Mesenchymal stem cell (in vitro differentiated cells and primary cell): ENCODE data around the gene TCF12.

Experiments
- DNase-seq: peaks from one replicate; pipeline ENCODE4 v3.0.0-alpha.2; 2013
- H2AFZ ChIP-seq: one replicate; pipeline ENCODE4 v1.6.1; 2013; ENCODE audit warnings: low read depth, mild to moderate bottlenecking, control low read depth, inconsistent platforms, low read length, moderate library complexity
- H2AK5ac ChIP-seq: 2 replicates; pipeline ENCODE4 v1.6.1; 2013; ENCODE audit warnings: low read length, moderate library complexity, mild to moderate bottlenecking, inconsistent platforms; ENCODE audit not compliant: severe bottlenecking
- H2BK120ac ChIP-seq: one replicate; pipeline ENCODE4 v1.6.1; 2013; ENCODE audit warnings: low read depth, mild to moderate bottlenecking, inconsistent platforms, low read length, moderate library complexity
- H2BK12ac ChIP-seq, 2 experiments: one replicate each; pipeline ENCODE4 v1.6.1; 2013; ENCODE audit warnings: inconsistent platforms in 2 of 2, low read length in 2 of 2, mild to moderate bottlenecking in 2 of 2, moderate library complexity in 2 of 2, control low read depth in 1 of 2
- H2BK15ac ChIP-seq: one replicate; pipeline ENCODE4 v1.6.1; 2013; ENCODE audit warnings: mild to moderate bottlenecking, low read depth, inconsistent platforms; ENCODE audit not compliant: poor library complexity, severe bottlenecking
- H2BK5ac ChIP-seq: 2 replicates; pipeline ENCODE4 v1.6.1; 2013; ENCODE audit warnings: low read depth, mild to moderate bottlenecking, low read length, control low read depth, inconsistent platforms; ENCODE audit not compliant: poor library complexity, severe bottlenecking
- H3K14ac ChIP-seq, 2 experiments: one replicate each; pipeline ENCODE4 v1.6.1; 2013; ENCODE audit warnings: inconsistent platforms in 2 of 2, low read length in 2 of 2, control low read depth in 1 of 2, mild to moderate bottlenecking in 1 of 2, moderate library complexity in 1 of 2
- H3K18ac ChIP-seq, 2 experiments: one replicate each; pipeline ENCODE4 v1.6.1; 2013; ENCODE audit warnings: inconsistent platforms in 2 of 2, low read length in 2 of 2, control low read depth in 1 of 2, low read depth in 1 of 2, mild to moderate bottlenecking in 1 of 2
- H3K23ac ChIP-seq, 2 experiments: one replicate each; pipeline ENCODE4 v1.6.1; 2013; ENCODE audit warnings: inconsistent platforms in 2 of 2, low read length in 2 of 2, mild to moderate bottlenecking in 2 of 2, moderate library complexity in 2 of 2, control low read depth in 1 of 2
- H3K27ac ChIP-seq: 2 replicates; pipeline ENCODE4 v1.5.1; 2013; ENCODE audit warnings: mild to moderate bottlenecking, moderate library complexity, low read length, control low read depth, inconsistent platforms; ENCODE audit not compliant: poor library complexity, severe bottlenecking
- H3K27me3 ChIP-seq, 2 experiments: 2 replicates each; pipeline versions ENCODE4 v1.6.1 to v1.7.0; 2013; ENCODE audit warnings: low read length in 2 of 2, mild to moderate bottlenecking in 2 of 2, moderate library complexity in 2 of 2, control low read depth in 1 of 2, inconsistent platforms in 1 of 2; ENCODE audit not compliant: control insufficient read depth in 1 of 2, insufficient read depth in 1 of 2
- H3K36me3 ChIP-seq, 2 experiments: 2 replicates each; pipeline versions ENCODE4 v1.6.1 to v1.7.0; 2013; ENCODE audit warnings: low read length in 2 of 2, control low read depth in 1 of 2, inconsistent platforms in 1 of 2, low read depth in 1 of 2, mild to moderate bottlenecking in 1 of 2; ENCODE audit not compliant: insufficient read depth in 2 of 2, control insufficient read depth in 1 of 2
- H3K4ac ChIP-seq, 2 experiments: one replicate each; pipeline ENCODE4 v1.6.1; 2013; ENCODE audit warnings: inconsistent platforms in 2 of 2, low read length in 2 of 2, mild to moderate bottlenecking in 2 of 2, moderate library complexity in 2 of 2, control low read depth in 1 of 2, low read depth in 1 of 2
- H3K4me1 ChIP-seq: 2 replicates; pipeline ENCODE4 v1.6.1; 2013; ENCODE audit warnings: low read depth, low read length, control low read depth; ENCODE audit not compliant: control insufficient read depth, insufficient read depth
- H3K4me2 ChIP-seq: 2 replicates; pipeline ENCODE4 v1.6.1; 2013; ENCODE audit warnings: low read length, mild to moderate bottlenecking, inconsistent platforms; ENCODE audit not compliant: poor library complexity, severe bottlenecking
- H3K4me3 ChIP-seq, 2 experiments: 2 replicates each; pipeline versions ENCODE4 v1.5.1 to v1.7.0; 2013; ENCODE audit warnings: low read length in 2 of 2, mild to moderate bottlenecking in 2 of 2, control low read depth in 1 of 2, low read depth in 1 of 2; ENCODE audit not compliant: insufficient read depth in 1 of 2
- H3K79me1 ChIP-seq: replicated peaks from 2 replicates; pipeline ENCODE4 v1.6.1; 2013; ENCODE audit warnings: mild to moderate bottlenecking, control low read depth, low read length, inconsistent platforms; ENCODE audit not compliant: poor library complexity, severe bottlenecking
- H3K9ac ChIP-seq: 2 replicates; pipeline ENCODE4 v1.7.0; 2013; ENCODE audit warnings: mild to moderate bottlenecking, low read length, moderate library complexity
- H3K9me3 ChIP-seq: 2 replicates; pipeline ENCODE4 v1.7.0; 2013; ENCODE audit warnings: mild to moderate bottlenecking, low read length; ENCODE audit not compliant: control insufficient read depth
- H4K8ac ChIP-seq: one replicate; pipeline ENCODE4 v1.6.1; 2013; ENCODE audit warnings: inconsistent platforms, mild to moderate bottlenecking, low read length, moderate library complexity
- H4K91ac ChIP-seq: one replicate; pipeline ENCODE4 v1.6.1; 2013; ENCODE audit warnings: mild to moderate bottlenecking, low read length, inconsistent platforms
- WGBS: methylation state at CpG from one replicate; pipeline ENCODE4 v1.1.7; 2013; ENCODE audit warnings: mixed read lengths; 5-methylcytosine and 5-hydroxymethylcytosine counted together

Gene TCF12

DNA sequence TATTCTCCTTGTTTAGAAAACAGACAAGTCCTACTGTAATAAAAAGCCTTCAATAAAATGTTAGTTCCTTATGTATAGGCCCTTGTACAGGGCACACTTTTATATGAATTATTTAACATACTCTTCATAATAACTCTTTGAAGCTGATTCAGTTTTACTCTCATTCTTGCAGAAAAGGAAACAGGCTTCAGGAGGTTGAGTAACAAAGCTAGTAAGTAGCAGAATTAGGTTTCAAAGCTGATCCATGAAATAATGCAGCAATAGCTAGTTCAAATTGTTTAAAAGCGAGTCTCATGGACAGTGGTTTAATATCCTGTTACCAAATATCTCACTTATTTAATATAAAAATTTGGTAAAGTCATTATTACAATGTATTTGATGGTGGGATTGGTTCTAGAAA lies 25.0 kb downstream of the TCF12 start:
- no peak overlapping the region for H3K4me3 ChIP-seq
- no peak overlapping the region for H3K4ac ChIP-seq
- H2BK12ac ChIP-seq, result no peak overlapping the region
- H2AK5ac ChIP-seq, result no peak overlapping the region
- H4K91ac ChIP-seq, result no peak overlapping the region
- peaks cover 0 to 19% of the 10 kb centered on the region in 2 experiments for H3K36me3 ChIP-seq
- no peaks in the 10 kb centered on the region for H3K79me1 ChIP-seq
- H2BK15ac ChIP-seq, result no peak overlapping the region
- H3K18ac ChIP-seq, result no peak overlapping the region
- H2BK5ac ChIP-seq, result no peak overlapping the region
- WGBS, result no CpG with 5 or more reads among the region's 1 CpG
- H3K9me3 ChIP-seq, result peaks cover 14% of the 10 kb centered on the region
- no peak overlapping the region for H3K4me2 ChIP-seq
- H2AFZ ChIP-seq, result no peak overlapping the region
- no peak overlapping the region for H3K23ac ChIP-seq
- H3K4me1 ChIP-seq, result no peaks in the 10 kb centered on the region
- no peaks in the 10 kb centered on the region for H3K27me3 ChIP-seq
- no peak overlapping the region for H2BK120ac ChIP-seq
- DNase-seq, result no peak
- no peak overlapping the region for H4K8ac ChIP-seq
- no peak overlapping the region for H3K27ac ChIP-seq
- peak overlapping the region; percentile 18 for H3K9ac ChIP-seq
- H3K14ac ChIP-seq, result no peak overlapping the region

DNA sequence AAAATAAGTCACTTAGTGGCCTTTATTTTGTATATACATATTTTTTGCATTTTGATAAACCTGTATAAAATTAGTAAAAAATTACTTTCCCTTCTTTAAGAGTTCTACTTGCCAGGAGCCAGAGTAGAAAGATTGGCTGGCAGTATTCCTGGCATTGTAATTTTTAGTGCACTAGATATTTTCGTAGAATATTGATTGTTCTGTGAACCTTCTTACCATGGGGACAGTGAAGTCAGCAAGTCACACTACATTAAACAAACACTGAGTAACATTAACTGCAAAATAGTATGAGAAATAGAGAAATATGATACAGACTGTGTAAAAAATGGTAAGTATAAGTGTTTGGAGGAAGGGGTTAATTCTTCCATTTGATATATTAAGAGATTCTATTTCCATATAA lies 26.0 kb downstream of the TCF12 start:
- no peak overlapping the region for H3K27ac ChIP-seq
- H3K36me3 ChIP-seq, result peaks cover 0 to 12% of the 10 kb centered on the region in 2 experiments
- H3K18ac ChIP-seq, result no peak overlapping the region
- no peak overlapping the region for H3K4me3 ChIP-seq
- no peak overlapping the region for H2AK5ac ChIP-seq
- no peak overlapping the region for H3K4ac ChIP-seq
- H4K8ac ChIP-seq, result no peak overlapping the region
- H3K14ac ChIP-seq, result no peak overlapping the region
- WGBS, result no CpG with 5 or more reads among the region's 1 CpG
- H3K4me1 ChIP-seq, result no peaks in the 10 kb centered on the region
- peaks cover 14% of the 10 kb centered on the region for H3K9me3 ChIP-seq
- no peak overlapping the region for H2BK120ac ChIP-seq
- H3K9ac ChIP-seq, result no peak overlapping the region
- H4K91ac ChIP-seq, result no peak overlapping the region
- H3K27me3 ChIP-seq, result no peaks in the 10 kb centered on the region
- no peak for DNase-seq
- H2BK5ac ChIP-seq, result no peak overlapping the region
- no peak overlapping the region for H3K4me2 ChIP-seq
- H2BK12ac ChIP-seq, result no peak overlapping the region
- H3K79me1 ChIP-seq, result no peaks in the 10 kb centered on the region
- no peak overlapping the region for H3K23ac ChIP-seq
- H2AFZ ChIP-seq, result no peak overlapping the region
- H2BK15ac ChIP-seq, result no peak overlapping the region

DNA sequence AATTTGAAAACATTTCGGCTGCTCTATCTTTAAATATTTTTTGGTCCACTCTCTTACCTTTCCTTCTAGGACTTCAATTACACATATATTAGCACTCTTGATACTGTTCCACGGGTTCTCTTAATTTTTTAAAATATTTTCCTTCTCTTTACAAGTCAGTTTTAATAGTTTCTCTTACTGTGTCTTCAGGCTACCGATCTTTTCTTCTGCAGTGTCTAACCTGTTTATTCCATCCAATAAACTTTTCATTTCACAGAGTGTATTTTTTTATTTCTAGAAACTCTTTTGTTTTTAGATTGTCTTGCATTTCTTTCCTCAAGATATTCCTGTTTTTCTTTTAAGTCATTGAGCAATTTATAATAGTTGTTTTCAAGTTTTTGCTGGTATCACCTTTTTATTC lies 27.7 kb downstream of the TCF12 start:
- Histone ChIP-seq H3K4me2 (no peak overlapping the region), H3K23ac (no peak overlapping the region), H3K36me3 (peaks cover 0 to 14% of the 10 kb centered on the region in 2 experiments), H4K91ac (no peak overlapping the region), H3K27me3 (no peaks in the 10 kb centered on the region), H3K4me1 (no peaks in the 10 kb centered on the region), H3K27ac (no peak overlapping the region), H2AFZ (no peak overlapping the region), H4K8ac (no peak overlapping the region), H3K9ac (no peak overlapping the region), H2BK5ac (no peak overlapping the region), H3K4me3 (peak overlapping the region in 1 of 2 experiments; percentile 3), H3K9me3 (peaks cover 14% of the 10 kb centered on the region), H3K79me1 (no peaks in the 10 kb centered on the region), H3K4ac (no peak overlapping the region), H2BK120ac (no peak overlapping the region), H2BK15ac (no peak overlapping the region), H2AK5ac (no peak overlapping the region), H3K18ac (no peak overlapping the region), H2BK12ac (no peak overlapping the region), H3K14ac (no peak overlapping the region)
- no peak for DNase-seq
- 93% methylated on average over 3 of the region's 3 CpGs for WGBS

DNA sequence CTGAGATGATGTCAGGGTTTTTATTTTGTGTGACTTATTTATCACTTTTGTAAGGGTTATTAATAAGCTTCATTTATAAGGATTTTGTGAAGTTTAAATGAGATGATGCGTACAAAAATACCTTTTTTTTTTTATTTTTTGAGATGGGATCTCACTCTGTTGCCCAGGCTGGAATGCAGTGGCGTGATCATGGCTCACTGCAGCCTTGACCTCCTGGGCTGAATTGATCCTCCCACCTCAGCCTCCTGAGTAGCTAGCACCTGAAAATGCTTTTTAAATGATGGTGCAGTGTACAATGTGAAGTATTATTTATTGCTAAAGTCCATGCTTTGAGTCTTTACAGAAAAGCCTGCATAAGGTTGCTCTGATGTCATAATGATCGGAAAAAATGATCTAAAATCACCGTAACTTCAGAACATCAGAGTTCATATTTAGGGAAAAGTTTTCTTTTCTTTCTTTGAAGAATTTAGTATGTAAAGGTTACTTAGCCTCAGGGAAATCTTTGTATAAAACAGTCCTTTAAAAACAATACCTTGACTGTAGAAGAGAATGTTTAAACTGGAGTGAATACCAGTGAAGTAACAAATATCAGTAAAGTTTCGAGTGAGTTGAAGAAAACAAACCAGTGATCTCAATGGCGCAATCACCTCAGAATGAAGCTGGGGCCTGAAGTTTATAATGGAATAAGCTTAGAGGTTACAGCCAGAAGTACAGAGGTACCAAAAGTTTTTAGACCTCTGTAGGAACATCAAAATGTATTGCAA lies 29.7 kb downstream of the TCF12 start:
- Histone ChIP-seq H3K4ac (no peak overlapping the region), H3K79me1 (no peaks in the 10 kb centered on the region), H3K4me2 (no peak overlapping the region), H3K14ac (no peak overlapping the region), H2BK120ac (no peak overlapping the region), H3K4me3 (no peak overlapping the region), H3K27ac (no peak overlapping the region), H2AFZ (no peak overlapping the region), H2BK5ac (no peak overlapping the region), H4K8ac (no peak overlapping the region), H3K27me3 (no peaks in the 10 kb centered on the region), H4K91ac (no peak overlapping the region), H2BK12ac (no peak overlapping the region), H2BK15ac (no peak overlapping the region), H3K9ac (no peak overlapping the region), H3K9me3 (peaks cover 14% of the 10 kb centered on the region), H3K18ac (no peak overlapping the region), H3K36me3 (peaks cover 0 to 15% of the 10 kb centered on the region in 2 experiments), H2AK5ac (no peak overlapping the region), H3K4me1 (no peaks in the 10 kb centered on the region), H3K23ac (no peak overlapping the region)
- DNase-seq, result peak; percentile 46
- 89% methylated on average over 6 of the region's 6 CpGs for whole genome bisulfite sequencing
